Measurements from ENCODE around the gene SPATS2. TPM values are rescaled to one million over a fixed set of nuclear protein-coding genes. Genes with fewer than 3 reads are reported as not detected.

The SPATS2 gene
- polyA plus RNA-seq, 1 of the 3 experiments (the other 2 are of a cell fraction) = 72.9 TPM

DNA sequence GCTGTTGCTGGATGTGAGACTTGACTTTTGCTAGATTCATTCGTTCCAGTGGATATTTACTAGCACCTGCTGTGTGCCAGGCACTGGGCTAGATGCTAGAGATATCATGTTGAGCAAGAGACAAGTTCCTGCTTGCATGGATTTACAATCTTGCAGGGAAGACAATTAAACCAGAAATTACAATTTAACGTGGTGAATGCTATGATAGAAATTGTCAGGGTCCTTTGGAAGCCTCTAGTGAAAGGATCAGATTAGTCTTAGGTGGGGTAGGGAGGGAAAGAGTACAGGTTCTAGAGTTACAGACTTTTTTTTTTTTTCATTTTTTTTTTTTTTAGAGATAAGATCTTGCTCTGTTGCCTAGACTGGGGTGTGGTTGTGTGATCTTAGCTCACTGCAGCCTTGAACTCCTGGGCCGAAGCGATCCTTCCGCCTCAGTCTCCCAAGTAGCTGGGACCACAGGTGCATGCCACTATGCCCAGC lies 36.7 kb downstream of the SPATS2 start:
- Histone ChIP-seq H3F3A (replicated peaks; ENCODE audit: insufficient read depth) (peaks cover 3% of the 10 kb centered on the region), H2AFZ (ENCODE audit: low read depth) (no peak overlapping the region), H3K9ac (no peak overlapping the region), H3K9me3 (no peaks in the 10 kb centered on the region), H3K27me3 (ENCODE audit: insufficient read depth) (no peaks in the 10 kb centered on the region), H3K4me3 (ENCODE audit: low read depth in 2 of 2, low read length in 1 of 2) (no peak overlapping the region), H3K36me3 (replicated peaks in 1 of 2; ENCODE audit: control insufficient read depth in 1 of 2, insufficient read depth in 2 of 2, low read length in 1 of 2) (no peaks in the 10 kb centered on the region), H4K20me1 (ENCODE audit: insufficient read depth) (peaks cover 85% of the 10 kb centered on the region), H3K27ac (ENCODE audit: low read depth in 2 of 2, low read length in 1 of 2) (no peak overlapping the region), H3K79me2 (ENCODE audit: insufficient read depth) (peaks cover 100% of the 10 kb centered on the region), H3K9me2 (no peaks in the 10 kb centered on the region), H3K4me1 (ENCODE audit: control insufficient read depth in 1 of 2, insufficient read depth in 2 of 2, low read depth in 1 of 2, low read length in 1 of 2) (peaks cover 5% of the 10 kb centered on the region in 2 experiments; a peak in 3 of 4 replicates), H3K4me2 (no peak overlapping the region)
- DNase-seq = no peak
- WGBS (ENCODE audit: low lambda C conversion rate) = 80% methylated on average over 5 of the region's 5 CpGs
- POLR2A ChIA-PET = no interaction called here
- TF ChIP-seq RXRA (IDR thresholded peaks at IDR 0.05; ENCODE audit: borderline replicate concordance, low read depth) (no peak), POLR2AphosphoS5 (IDR thresholded peaks at IDR 0.05; ENCODE audit: low read depth, low read length) (no peak), FOSL2 (IDR thresholded peaks at IDR 0.05; ENCODE audit: borderline replicate concordance, low read depth) (no peak), NFIC (IDR thresholded peaks at IDR 0.05; ENCODE audit: borderline replicate concordance) (no peak), EZH2phosphoT487 (IDR thresholded peaks at IDR 0.05; ENCODE audit: borderline replicate concordance, low read depth) (no peak), FOXM1 (IDR thresholded peaks at IDR 0.05; ENCODE audit: low read depth) (no peak), ELF1 (IDR thresholded peaks at IDR 0.05) (no peak)
- TF ChIP-seq, protein P1, sequence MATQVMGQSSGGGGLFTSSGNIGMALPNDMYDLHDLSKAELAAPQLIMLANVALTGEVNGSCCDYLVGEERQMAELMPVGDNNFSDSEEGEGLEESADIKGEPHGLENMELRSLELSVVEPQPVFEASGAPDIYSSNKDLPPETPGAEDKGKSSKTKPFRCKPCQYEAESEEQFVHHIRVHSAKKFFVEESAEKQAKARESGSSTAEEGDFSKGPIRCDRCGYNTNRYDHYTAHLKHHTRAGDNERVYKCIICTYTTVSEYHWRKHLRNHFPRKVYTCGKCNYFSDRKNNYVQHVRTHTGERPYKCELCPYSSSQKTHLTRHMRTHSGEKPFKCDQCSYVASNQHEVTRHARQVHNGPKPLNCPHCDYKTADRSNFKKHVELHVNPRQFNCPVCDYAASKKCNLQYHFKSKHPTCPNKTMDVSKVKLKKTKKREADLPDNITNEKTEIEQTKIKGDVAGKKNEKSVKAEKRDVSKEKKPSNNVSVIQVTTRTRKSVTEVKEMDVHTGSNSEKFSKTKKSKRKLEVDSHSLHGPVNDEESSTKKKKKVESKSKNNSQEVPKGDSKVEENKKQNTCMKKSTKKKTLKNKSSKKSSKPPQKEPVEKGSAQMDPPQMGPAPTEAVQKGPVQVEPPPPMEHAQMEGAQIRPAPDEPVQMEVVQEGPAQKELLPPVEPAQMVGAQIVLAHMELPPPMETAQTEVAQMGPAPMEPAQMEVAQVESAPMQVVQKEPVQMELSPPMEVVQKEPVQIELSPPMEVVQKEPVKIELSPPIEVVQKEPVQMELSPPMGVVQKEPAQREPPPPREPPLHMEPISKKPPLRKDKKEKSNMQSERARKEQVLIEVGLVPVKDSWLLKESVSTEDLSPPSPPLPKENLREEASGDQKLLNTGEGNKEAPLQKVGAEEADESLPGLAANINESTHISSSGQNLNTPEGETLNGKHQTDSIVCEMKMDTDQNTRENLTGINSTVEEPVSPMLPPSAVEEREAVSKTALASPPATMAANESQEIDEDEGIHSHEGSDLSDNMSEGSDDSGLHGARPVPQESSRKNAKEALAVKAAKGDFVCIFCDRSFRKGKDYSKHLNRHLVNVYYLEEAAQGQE (IDR thresholded peaks at IDR 0.05; ENCODE audit: low read depth, low read length) = no peak
- TF ChIP-seq, protein P2, sequence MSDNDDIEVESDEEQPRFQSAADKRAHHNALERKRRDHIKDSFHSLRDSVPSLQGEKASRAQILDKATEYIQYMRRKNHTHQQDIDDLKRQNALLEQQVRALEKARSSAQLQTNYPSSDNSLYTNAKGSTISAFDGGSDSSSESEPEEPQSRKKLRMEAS (IDR thresholded peaks at IDR 0.05; ENCODE audit: low read depth) = no peak
- TF ChIP-seq, protein P3, sequence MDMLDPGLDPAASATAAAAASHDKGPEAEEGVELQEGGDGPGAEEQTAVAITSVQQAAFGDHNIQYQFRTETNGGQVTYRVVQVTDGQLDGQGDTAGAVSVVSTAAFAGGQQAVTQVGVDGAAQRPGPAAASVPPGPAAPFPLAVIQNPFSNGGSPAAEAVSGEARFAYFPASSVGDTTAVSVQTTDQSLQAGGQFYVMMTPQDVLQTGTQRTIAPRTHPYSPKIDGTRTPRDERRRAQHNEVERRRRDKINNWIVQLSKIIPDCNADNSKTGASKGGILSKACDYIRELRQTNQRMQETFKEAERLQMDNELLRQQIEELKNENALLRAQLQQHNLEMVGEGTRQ (IDR thresholded peaks at IDR 0.05; ENCODE audit: borderline replicate concordance, low read depth, low read length) = no peak
- CTCF ChIA-PET = interaction anchor here (1.1 to 1.5 kb wide), 2 partner anchors 11 to 57 kb away, joined by 3 read pairs; no protein-coding TSS in a partner anchor

DNA sequence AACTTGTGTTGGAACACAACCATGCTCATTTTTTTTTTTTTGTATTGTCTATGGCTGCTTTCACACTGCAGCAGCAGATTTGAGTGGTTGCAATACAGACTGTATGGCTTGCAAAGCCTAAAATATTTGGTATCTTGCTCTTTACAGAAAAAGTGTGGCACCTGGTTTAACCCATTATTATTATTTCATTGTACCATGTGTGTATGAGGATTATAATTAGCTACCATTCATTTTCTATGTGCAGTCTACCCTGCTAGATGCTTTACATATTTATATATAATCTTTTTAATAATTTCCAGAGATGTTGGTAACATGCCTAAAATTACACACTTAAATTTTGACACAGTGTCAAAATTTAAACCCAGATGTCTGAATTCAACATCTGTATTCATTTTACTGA lies 37.7 kb downstream of the SPATS2 start:
- Histone ChIP-seq H3K9ac (no peak overlapping the region), H3K27ac (ENCODE audit: low read depth in 2 of 2, low read length in 1 of 2) (no peak overlapping the region), H3K4me3 (ENCODE audit: low read depth in 2 of 2, low read length in 1 of 2) (no peak overlapping the region), H4K20me1 (ENCODE audit: insufficient read depth) (peaks cover 82% of the 10 kb centered on the region), H3K9me2 (no peaks in the 10 kb centered on the region), H3K27me3 (ENCODE audit: insufficient read depth) (no peaks in the 10 kb centered on the region), H2AFZ (ENCODE audit: low read depth) (no peak overlapping the region), H3K79me2 (ENCODE audit: insufficient read depth) (peaks cover 100% of the 10 kb centered on the region), H3K4me2 (no peak overlapping the region), H3K4me1 (ENCODE audit: control insufficient read depth in 1 of 2, insufficient read depth in 2 of 2, low read depth in 1 of 2, low read length in 1 of 2) (peaks cover 5% of the 10 kb centered on the region in 2 experiments; a peak in 3 of 4 replicates), H3K9me3 (no peaks in the 10 kb centered on the region), H3K36me3 (replicated peaks in 1 of 2; ENCODE audit: control insufficient read depth in 1 of 2, insufficient read depth in 2 of 2, low read length in 1 of 2) (no peaks in the 10 kb centered on the region), H3F3A (replicated peaks; ENCODE audit: insufficient read depth) (peaks cover 3% of the 10 kb centered on the region)
- DNase-seq = no peak
- no peak for TF ChIP-seq YY1 (IDR thresholded peaks at IDR 0.05; ENCODE audit: low read depth)
- TF ChIP-seq RFX5 (IDR thresholded peaks at IDR 0.05; ENCODE audit: low read length) = no peak
- no peak for TF ChIP-seq TCF12 (IDR thresholded peaks at IDR 0.05)
- no peak for TF ChIP-seq MEF2A (IDR thresholded peaks at IDR 0.05; ENCODE audit: borderline replicate concordance, low read depth)
- TF ChIP-seq, protein P4, sequence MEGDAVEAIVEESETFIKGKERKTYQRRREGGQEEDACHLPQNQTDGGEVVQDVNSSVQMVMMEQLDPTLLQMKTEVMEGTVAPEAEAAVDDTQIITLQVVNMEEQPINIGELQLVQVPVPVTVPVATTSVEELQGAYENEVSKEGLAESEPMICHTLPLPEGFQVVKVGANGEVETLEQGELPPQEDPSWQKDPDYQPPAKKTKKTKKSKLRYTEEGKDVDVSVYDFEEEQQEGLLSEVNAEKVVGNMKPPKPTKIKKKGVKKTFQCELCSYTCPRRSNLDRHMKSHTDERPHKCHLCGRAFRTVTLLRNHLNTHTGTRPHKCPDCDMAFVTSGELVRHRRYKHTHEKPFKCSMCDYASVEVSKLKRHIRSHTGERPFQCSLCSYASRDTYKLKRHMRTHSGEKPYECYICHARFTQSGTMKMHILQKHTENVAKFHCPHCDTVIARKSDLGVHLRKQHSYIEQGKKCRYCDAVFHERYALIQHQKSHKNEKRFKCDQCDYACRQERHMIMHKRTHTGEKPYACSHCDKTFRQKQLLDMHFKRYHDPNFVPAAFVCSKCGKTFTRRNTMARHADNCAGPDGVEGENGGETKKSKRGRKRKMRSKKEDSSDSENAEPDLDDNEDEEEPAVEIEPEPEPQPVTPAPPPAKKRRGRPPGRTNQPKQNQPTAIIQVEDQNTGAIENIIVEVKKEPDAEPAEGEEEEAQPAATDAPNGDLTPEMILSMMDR (IDR thresholded peaks at IDR 0.05) = no peak
- TF ChIP-seq, protein P5, sequence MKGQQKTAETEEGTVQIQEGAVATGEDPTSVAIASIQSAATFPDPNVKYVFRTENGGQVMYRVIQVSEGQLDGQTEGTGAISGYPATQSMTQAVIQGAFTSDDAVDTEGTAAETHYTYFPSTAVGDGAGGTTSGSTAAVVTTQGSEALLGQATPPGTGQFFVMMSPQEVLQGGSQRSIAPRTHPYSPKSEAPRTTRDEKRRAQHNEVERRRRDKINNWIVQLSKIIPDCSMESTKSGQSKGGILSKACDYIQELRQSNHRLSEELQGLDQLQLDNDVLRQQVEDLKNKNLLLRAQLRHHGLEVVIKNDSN (IDR thresholded peaks at IDR 0.05; ENCODE audit: borderline replicate concordance, low read depth) = no peak
- TF ChIP-seq TEAD4 (IDR thresholded peaks at IDR 0.05; ENCODE audit: borderline replicate concordance, insufficient read depth) = no peak
- ChIA-PET POLR2A (no interaction called here), CTCF (interaction anchor here (0.6 to 1.6 kb wide), 5 partner anchors 9 to 417 kb away, joined by 3 read pairs; no protein-coding TSS in a partner anchor)
